ENCODE results near the gene MTERF4. TPM values are rescaled to one million over a fixed set of nuclear protein-coding genes. Genes with fewer than 3 reads are reported as not detected.
A peak's percentile ranks its signal among the peaks of the same experiment; 100 is the strongest.

The MTERF4 gene, protein sequence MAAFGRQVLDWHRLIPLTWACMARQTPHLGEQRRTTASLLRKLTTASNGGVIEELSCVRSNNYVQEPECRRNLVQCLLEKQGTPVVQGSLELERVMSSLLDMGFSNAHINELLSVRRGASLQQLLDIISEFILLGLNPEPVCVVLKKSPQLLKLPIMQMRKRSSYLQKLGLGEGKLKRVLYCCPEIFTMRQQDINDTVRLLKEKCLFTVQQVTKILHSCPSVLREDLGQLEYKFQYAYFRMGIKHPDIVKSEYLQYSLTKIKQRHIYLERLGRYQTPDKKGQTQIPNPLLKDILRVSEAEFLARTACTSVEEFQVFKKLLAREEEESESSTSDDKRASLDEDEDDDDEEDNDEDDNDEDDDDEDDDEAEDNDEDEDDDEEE
- total RNA-seq (10 to 100 TPM; 16.4 to 29.1 (median 22.3) TPM), polyA plus RNA-seq (10 to 100 TPM; 23.0 to 28.7 TPM)
- long read RNA-seq, donor 1, full-length matches to known transcripts = 24 of 27 reads
- long read RNA-seq, donor 1, partial matches to known transcripts = 1 of 27 reads
- long read RNA-seq, donor 1, other reads (novel, unspliced or antisense) = 2 of 27 reads
- long read RNA-seq, donor 2, transcript MTERF4-202 (4 exons, 1,637 nt) = major isoform, 73 of 100 reads
- long read RNA-seq, donor 2, partial matches to known transcripts = 5 of 100 reads
- long read RNA-seq, donor 2, other reads (novel, unspliced or antisense) = 12 of 100 reads
- long read RNA-seq, donor 3, transcript MTERF4-202 (4 exons, 1,637 nt) = major isoform, 18 of 25 reads
- long read RNA-seq, donor 3, partial matches to known transcripts = 1 of 25 reads
- long read RNA-seq, donor 3, other reads (novel, unspliced or antisense) = 4 of 25 reads

DNA sequence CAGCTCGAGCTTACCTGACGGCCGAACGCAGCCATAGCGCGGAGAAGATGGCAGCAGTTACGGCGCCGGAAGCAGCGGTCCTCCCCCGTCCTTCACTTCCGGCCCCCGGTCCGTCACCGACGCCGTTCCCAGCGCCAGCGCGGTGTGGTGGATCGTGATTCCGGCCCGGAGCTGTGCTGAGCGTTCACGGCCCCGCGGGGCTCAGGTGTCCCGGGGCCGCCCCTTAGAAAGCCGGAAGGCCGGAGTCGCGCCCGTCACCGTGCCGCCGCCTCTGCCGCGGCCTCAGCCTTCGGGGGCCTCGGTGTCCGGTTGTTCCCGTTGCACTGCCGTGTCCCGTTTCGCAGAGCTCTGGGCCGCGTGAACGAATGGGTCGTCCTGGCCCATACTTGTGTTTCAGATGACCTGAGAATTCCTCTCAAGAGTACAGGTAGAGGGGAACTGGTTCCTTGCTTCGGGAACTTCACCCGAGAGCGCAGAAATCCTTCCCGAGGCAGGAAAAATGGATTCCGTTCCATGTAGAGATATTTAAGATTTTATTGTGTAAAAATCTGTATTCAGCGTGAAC, at the start of gene MTERF4:
TSS of gene MTERF4 (minus strand) at position 49 of the 565 bp plus-strand sequence. CDS start at position 35, 14 bp downstream.
- H3K4me1 ChIP-seq = peaks cover 5 to 26% (median 18%) of the 10 kb centered on the region in 12 donors
- intact Hi-C loops (cut with DNase I) = loop anchor here in 4 of 10 donors (2.0 to 10.0 kb wide), 5 partner anchors 46 to 406 kb away; partner anchors contain the start of genes PASK (in 2 of the 4) and STK25 (in 1 of the 4)
- 0 to 1% (median 0%) methylated on average over 50 to 56 of the region's 56 CpGs for WGBS, 4 donors
- TF ChIP-seq POLR2A (IDR thresholded peaks at IDR 0.05) = no peak
- TF ChIP-seq, protein P1, sequence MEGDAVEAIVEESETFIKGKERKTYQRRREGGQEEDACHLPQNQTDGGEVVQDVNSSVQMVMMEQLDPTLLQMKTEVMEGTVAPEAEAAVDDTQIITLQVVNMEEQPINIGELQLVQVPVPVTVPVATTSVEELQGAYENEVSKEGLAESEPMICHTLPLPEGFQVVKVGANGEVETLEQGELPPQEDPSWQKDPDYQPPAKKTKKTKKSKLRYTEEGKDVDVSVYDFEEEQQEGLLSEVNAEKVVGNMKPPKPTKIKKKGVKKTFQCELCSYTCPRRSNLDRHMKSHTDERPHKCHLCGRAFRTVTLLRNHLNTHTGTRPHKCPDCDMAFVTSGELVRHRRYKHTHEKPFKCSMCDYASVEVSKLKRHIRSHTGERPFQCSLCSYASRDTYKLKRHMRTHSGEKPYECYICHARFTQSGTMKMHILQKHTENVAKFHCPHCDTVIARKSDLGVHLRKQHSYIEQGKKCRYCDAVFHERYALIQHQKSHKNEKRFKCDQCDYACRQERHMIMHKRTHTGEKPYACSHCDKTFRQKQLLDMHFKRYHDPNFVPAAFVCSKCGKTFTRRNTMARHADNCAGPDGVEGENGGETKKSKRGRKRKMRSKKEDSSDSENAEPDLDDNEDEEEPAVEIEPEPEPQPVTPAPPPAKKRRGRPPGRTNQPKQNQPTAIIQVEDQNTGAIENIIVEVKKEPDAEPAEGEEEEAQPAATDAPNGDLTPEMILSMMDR (IDR thresholded peaks at IDR 0.05) = peak in 1 of 12 donors; percentile 5
- H3K27ac ChIP-seq = peak within 1 kb of the TSS; percentile 68 to 92 (median 85)
- DNase-seq (peak; percentile 87 to 94 (median 90)), ATAC-seq (peak; percentile 97 to 100 (median 99))
- peak within 1 kb of the TSS; percentile 59 to 99 (median 86) for H3K4me3 ChIP-seq
- no peaks in the 10 kb centered on the region for H3K27me3 ChIP-seq
- no peaks in the 10 kb centered on the region for H3K9me3 ChIP-seq
- peaks cover 0 to 30% (median 24%) of the 10 kb centered on the region in 9 donors for H3K36me3 ChIP-seq

DNA sequence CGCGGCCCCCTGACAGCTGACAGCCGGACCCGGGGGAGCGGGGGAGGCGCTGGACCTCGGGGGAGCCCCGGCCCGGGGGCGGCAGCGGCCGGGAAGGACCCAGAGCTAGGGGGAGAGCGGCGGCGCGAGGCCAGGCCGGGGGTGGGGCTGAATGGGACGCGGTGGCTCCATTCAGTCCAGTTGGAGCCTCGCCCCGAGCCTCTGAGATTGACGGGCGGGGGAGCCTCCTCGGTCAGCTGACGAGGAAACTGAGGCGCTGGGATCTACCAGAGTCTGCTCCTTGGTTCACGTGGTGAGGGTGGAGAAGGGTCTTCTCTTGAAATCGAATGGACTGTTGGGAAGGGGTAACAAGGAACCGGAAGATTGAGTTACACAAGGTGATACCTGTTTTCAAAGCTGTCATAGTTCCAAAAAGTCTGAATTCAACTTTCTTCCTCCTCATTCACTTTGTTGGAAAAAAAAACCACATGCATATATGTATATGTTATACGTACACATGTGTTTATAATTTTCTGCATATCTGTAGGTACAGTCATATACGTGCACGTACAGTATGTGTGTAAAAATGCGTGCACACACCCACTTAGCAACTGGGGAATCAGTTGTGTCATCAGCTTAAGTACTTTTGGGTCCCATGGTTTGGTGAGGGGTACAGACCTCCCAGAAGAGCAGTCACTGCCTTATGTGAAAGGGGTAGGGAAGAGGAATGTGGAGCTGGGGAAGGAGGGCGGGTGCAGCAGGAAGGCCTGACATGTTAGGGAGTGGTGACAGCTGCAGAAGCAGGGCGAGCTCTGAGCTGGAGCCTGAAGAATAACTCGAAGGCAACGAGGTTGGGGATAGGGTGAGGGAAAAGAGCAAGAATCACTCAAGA, 48.8 kb upstream of the MTERF4 start:
- intact Hi-C loops (cut with DNase I) = loop anchor here in 3 of 10 donors (1.0 to 10.0 kb wide), 4 partner anchors 10 to 484 kb away; partner anchors contain the start of genes ATG4B (in 1 of the 3) and THAP4 (in 1 of the 3)
- TF ChIP-seq, protein P1 (IDR thresholded peaks at IDR 0.05) = no peak
- no peak for TF ChIP-seq POLR2A (IDR thresholded peaks at IDR 0.05)
- Histone ChIP-seq H3K4me1 (peaks cover 0 to 23% (median 15%) of the 10 kb centered on the region in 12 donors), H3K4me3 (peak overlapping the region; percentile 69 to 100 (median 90)), H3K27ac (peak overlapping the region; percentile 29 to 87 (median 84)), H3K36me3 (peaks cover 0 to 24% (median 17%) of the 10 kb centered on the region in 9 donors), H3K27me3 (no peaks in the 10 kb centered on the region), H3K9me3 (no peaks in the 10 kb centered on the region)
- peak in 1 of 5 donors; percentile 61 for DNase-seq
- peak in 2 of 4 donors; percentile 23 to 28 for ATAC-seq
- WGBS, 4 donors = 7 to 13% (median 9%) methylated on average over 21 to 37 of the region's 37 CpGs

DNA sequence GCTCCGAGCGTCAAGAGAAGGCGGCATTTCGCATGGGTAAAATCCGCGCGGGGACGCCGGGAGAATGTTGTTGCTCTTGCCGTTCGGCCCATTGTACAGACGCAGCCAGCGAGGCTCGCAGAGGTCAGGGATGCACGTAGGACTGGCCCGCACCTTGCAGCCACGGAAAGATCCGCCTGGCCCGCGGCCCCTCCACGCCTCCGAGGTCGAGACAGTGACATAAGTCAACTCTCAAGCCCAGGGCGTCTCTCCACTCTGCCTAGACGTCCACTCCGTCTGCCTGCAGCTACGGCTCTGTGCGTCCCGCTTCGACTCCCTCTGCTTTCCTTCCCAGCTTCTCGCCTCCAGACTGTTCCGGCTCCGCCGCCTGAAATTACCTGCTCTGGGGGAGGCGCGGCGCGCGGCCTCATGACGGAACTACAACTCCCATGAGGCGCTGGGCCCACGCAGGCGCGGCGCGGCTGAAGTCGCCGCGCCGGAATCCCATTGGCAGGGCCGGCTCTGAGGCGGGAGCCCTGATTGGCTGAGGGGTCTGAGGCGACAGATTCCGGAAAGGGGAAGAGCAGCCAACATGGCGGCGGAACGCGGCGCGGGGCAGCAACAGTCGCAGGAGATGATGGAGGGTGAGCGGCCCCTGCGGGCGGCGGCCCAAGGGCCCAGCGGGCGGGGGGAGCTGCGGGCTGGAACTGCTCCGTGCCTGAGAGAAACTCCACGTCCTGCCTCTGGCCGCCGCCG, 48.0 kb upstream of the MTERF4 start, which contains the start of gene PPP1R7:
TSS of gene PPP1R7 (plus strand) at position 543 of the 735 bp plus-strand sequence. CDS start at position 572, 29 bp downstream.
- DNase-seq (peak; percentile 95 to 97 (median 96)), ATAC-seq (peak; percentile 94 to 98 (median 97))
- peak within 1 kb of the TSS; percentile 29 to 87 (median 84) for H3K27ac ChIP-seq
- peak within 1 kb of the TSS; percentile 69 to 100 (median 90) for H3K4me3 ChIP-seq
- peaks cover 0 to 18% (median 9%) of the 10 kb centered on the region in 9 donors for H3K36me3 ChIP-seq
- WGBS, 4 donors = 0% methylated on average over 41 to 73 of the region's 73 CpGs
- intact Hi-C loops (cut with DNase I) = loop anchor here in 5 of 10 donors (1.0 to 10.0 kb wide), 6 partner anchors 11 to 485 kb away; partner anchors contain the start of genes MTERF4 (in 2 of the 5), ATG4B (in 1 of the 5) and THAP4 (in 1 of the 5)
- peaks cover 0 to 23% (median 15%) of the 10 kb centered on the region in 12 donors for H3K4me1 ChIP-seq
- no peaks in the 10 kb centered on the region for H3K27me3 ChIP-seq
- H3K9me3 ChIP-seq = no peaks in the 10 kb centered on the region
- TF ChIP-seq, protein P1 (IDR thresholded peaks at IDR 0.05) = peak in 2 of 12 donors; percentile 30 to 37
- peak in 1 of 2 donors; percentile 80 for TF ChIP-seq POLR2A (IDR thresholded peaks at IDR 0.05)
